ENCODE measurements around the gene PLPP4.

Gene PLPP4

GRCh38 chr10:120515741-120516140, 58.7 kb downstream of the PLPP4 start:
- H3K4me1 Mint-ChIP-seq, result no peaks in the 10 kb centered on the region
- no peak for ATAC-seq (replicated peaks; ENCODE audit: extremely low read depth, poor library complexity, severe bottlenecking)
- no peak overlapping the region for H3K27ac Mint-ChIP-seq (ENCODE audit: low read depth)
- no peak for DNase-seq (ENCODE audit: low spot score in 2 of 2)
- no peaks in the 10 kb centered on the region for H3K36me3 Mint-ChIP-seq (ENCODE audit: insufficient read depth)
- H3K4me3 Mint-ChIP-seq, result no peak overlapping the region
- no peaks in the 10 kb centered on the region for H3K27me3 Mint-ChIP-seq
- H3K9me3 Mint-ChIP-seq, result peaks cover 12% of the 10 kb centered on the region

- DNase-seq (ENCODE audit: low spot score in 2 of 2) (no peak), ATAC-seq (replicated peaks; ENCODE audit: extremely low read depth, poor library complexity, severe bottlenecking) (no peak)
- Mint-ChIP-seq H3K36me3 (ENCODE audit: insufficient read depth) (no peaks in the 10 kb centered on the region), H3K27ac (ENCODE audit: low read depth) (no peak overlapping the region), H3K27me3 (no peaks in the 10 kb centered on the region), H3K9me3 (peaks cover 12% of the 10 kb centered on the region), H3K4me1 (no peaks in the 10 kb centered on the region), H3K4me3 (no peak overlapping the region)
Measured at GRCh38 chr10:120516426-120516825, 59.4 kb downstream of the PLPP4 start.

- peaks cover 12% of the 10 kb centered on the region for H3K9me3 Mint-ChIP-seq
Measured at GRCh38 chr10:120517196-120517595, 60.2 kb downstream of the PLPP4 start.

GRCh38 chr10:120517881-120518484, 61.0 kb downstream of the PLPP4 start:
- H3K9me3 Mint-ChIP-seq, result peaks cover 11% of the 10 kb centered on the region
- no peaks in the 10 kb centered on the region for H3K27me3 Mint-ChIP-seq
- H3K36me3 Mint-ChIP-seq (ENCODE audit: insufficient read depth), result no peaks in the 10 kb centered on the region
- H3K4me1 Mint-ChIP-seq, result no peaks in the 10 kb centered on the region
- DNase-seq (ENCODE audit: low spot score in 2 of 2) (no peak), ATAC-seq (replicated peaks; ENCODE audit: extremely low read depth, poor library complexity, severe bottlenecking) (no peak)
- no peak overlapping the region for H3K4me3 Mint-ChIP-seq
- no peak overlapping the region for H3K27ac Mint-ChIP-seq (ENCODE audit: low read depth)

More at GRCh38 chr10:120517196-120517595, 60.2 kb downstream of the PLPP4 start:
- no peak overlapping the region for H3K4me3 Mint-ChIP-seq
- no peaks in the 10 kb centered on the region for H3K4me1 Mint-ChIP-seq
- no peaks in the 10 kb centered on the region for H3K36me3 Mint-ChIP-seq (ENCODE audit: insufficient read depth)
- DNase-seq (ENCODE audit: low spot score in 2 of 2), result no peak
- ATAC-seq (replicated peaks; ENCODE audit: extremely low read depth, poor library complexity, severe bottlenecking), result no peak
- no peaks in the 10 kb centered on the region for H3K27me3 Mint-ChIP-seq
- no peak overlapping the region for H3K27ac Mint-ChIP-seq (ENCODE audit: low read depth)

DNA sequence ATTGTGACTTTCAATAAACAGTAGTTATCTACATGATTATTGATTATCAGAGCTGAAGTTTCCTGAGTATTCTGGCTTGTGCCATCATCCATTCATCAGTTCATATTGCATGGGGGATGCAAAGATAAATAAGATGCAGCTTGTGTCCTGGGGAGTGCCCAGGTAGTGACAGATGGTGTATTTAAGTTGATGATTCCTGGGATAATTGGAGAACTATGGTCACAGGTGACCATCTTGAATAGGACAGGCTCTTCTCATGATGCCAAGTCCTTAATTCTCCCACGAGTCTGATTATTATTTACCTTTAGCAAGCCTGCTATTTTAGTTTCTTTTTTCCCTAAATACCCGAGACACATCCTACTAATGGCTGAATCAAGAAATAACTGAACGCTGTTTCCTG, 64.9 kb downstream of the PLPP4 start:
- Mint-ChIP-seq H3K9me3 (no peaks in the 10 kb centered on the region), H3K4me1 (no peaks in the 10 kb centered on the region), H3K27me3 (no peaks in the 10 kb centered on the region), H3K27ac (ENCODE audit: low read depth) (no peak overlapping the region), H3K36me3 (ENCODE audit: insufficient read depth) (no peaks in the 10 kb centered on the region), H3K4me3 (no peak overlapping the region)
- ATAC-seq (replicated peaks; ENCODE audit: extremely low read depth, poor library complexity, severe bottlenecking) (no peak), DNase-seq (ENCODE audit: low spot score in 2 of 2) (no peak)

DNA sequence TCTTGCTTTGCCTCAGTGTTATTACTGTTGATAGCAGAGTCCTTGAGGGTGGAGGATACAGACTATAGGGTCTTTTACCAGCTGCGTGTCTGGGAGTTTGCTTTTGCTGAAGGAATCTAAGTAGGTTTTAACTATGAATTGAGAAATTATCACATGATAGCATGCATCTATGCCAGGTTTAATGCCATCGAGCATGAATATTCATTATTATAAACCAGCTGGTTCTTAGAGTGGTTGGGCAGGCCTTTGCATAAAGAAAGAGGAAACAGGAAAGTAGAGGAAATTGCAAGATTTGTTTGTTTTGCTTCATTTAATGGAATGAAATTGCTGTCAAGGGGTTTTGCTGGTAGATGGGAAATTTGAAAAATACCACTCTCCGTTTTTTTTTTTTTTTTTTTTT, 70.7 kb downstream of the PLPP4 start:
- no peak for ATAC-seq (replicated peaks; ENCODE audit: extremely low read depth, poor library complexity, severe bottlenecking)
- DNase-seq (ENCODE audit: low spot score in 2 of 2), result no peak
- Mint-ChIP-seq H3K4me3 (no peak overlapping the region), H3K27ac (ENCODE audit: low read depth) (no peak overlapping the region), H3K9me3 (no peaks in the 10 kb centered on the region), H3K36me3 (ENCODE audit: insufficient read depth) (no peaks in the 10 kb centered on the region), H3K27me3 (no peaks in the 10 kb centered on the region), H3K4me1 (no peaks in the 10 kb centered on the region)

- ATAC-seq (replicated peaks; ENCODE audit: extremely low read depth, poor library complexity, severe bottlenecking) (no peak), DNase-seq (ENCODE audit: low spot score in 2 of 2) (no peak)
- H3K4me1 Mint-ChIP-seq, result no peaks in the 10 kb centered on the region
- no peaks in the 10 kb centered on the region for H3K36me3 Mint-ChIP-seq (ENCODE audit: insufficient read depth)
- peaks cover 25% of the 10 kb centered on the region for H3K27me3 Mint-ChIP-seq
- H3K9me3 Mint-ChIP-seq, result peaks cover 11% of the 10 kb centered on the region
- no peak overlapping the region for H3K27ac Mint-ChIP-seq (ENCODE audit: low read depth)
- H3K4me3 Mint-ChIP-seq, result no peak overlapping the region
Measured at GRCh38 chr10:120530699-120531098, 73.7 kb downstream of the PLPP4 start.

GRCh38 chr10:120538091-120538490, 81.1 kb downstream of the PLPP4 start:
- ATAC-seq (replicated peaks; ENCODE audit: extremely low read depth, poor library complexity, severe bottlenecking) (no peak), DNase-seq (ENCODE audit: low spot score in 2 of 2) (no peak)
- H3K4me3 Mint-ChIP-seq, result no peak overlapping the region
- peaks cover 22% of the 10 kb centered on the region for H3K27me3 Mint-ChIP-seq
- H3K27ac Mint-ChIP-seq (ENCODE audit: low read depth), result no peak overlapping the region
- H3K9me3 Mint-ChIP-seq, result peaks cover 11% of the 10 kb centered on the region
- no peaks in the 10 kb centered on the region for H3K36me3 Mint-ChIP-seq (ENCODE audit: insufficient read depth)
- no peaks in the 10 kb centered on the region for H3K4me1 Mint-ChIP-seq

DNA sequence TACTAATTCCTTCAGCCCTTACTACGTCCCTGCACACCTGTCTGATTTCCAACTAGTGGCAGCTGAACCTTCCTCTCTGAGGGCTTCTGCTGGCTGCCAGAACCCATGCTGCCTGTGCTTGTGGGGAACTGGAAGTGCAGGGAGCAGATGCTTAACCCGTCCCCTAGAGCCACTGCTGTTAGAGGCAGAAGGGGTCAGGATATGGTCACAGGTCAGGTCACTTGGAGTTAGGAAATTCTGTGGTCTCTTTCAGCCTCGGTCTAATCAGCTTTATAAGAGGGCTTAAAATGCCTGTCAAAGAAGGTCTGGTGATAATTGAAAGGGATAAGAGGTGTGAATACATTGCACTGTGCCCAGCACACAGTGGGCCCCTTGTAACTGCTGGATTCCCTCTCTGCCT, 82.0 kb downstream of the PLPP4 start:
- no peak overlapping the region for H3K4me3 Mint-ChIP-seq
- H3K9me3 Mint-ChIP-seq, result peaks cover 10% of the 10 kb centered on the region
- no peaks in the 10 kb centered on the region for H3K4me1 Mint-ChIP-seq
- ATAC-seq (replicated peaks; ENCODE audit: extremely low read depth, poor library complexity, severe bottlenecking), result no peak
- H3K27ac Mint-ChIP-seq (ENCODE audit: low read depth), result no peak overlapping the region
- no peak for DNase-seq (ENCODE audit: low spot score in 2 of 2)
- peaks cover 12% of the 10 kb centered on the region for H3K27me3 Mint-ChIP-seq
- H3K36me3 Mint-ChIP-seq (ENCODE audit: insufficient read depth), result no peaks in the 10 kb centered on the region

DNA sequence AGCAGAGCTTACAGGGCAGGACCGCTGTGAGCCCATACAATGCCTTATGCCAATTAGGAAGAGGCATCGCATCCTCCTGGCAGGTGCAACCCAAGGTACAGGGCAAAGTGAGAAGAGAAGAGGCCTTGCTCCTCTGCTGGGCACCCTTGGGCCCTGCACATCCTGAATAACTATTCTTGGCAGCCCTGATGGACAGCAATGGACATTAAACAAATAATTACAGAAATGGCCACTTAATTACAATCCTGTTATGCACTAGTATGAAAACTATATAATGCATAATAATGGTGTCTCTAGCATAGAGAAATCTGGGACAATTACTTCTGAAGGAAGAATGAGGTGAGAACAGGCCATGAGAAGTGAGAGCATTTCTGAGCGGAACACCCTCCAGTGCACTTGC, 83.5 kb downstream of the PLPP4 start:
- no peaks in the 10 kb centered on the region for H3K27me3 Mint-ChIP-seq
- H3K36me3 Mint-ChIP-seq (ENCODE audit: insufficient read depth), result no peaks in the 10 kb centered on the region
- H3K27ac Mint-ChIP-seq (ENCODE audit: low read depth), result no peak overlapping the region
- no peak overlapping the region for H3K4me3 Mint-ChIP-seq
- no peaks in the 10 kb centered on the region for H3K4me1 Mint-ChIP-seq
- no peak for DNase-seq (ENCODE audit: low spot score in 2 of 2)
- no peaks in the 10 kb centered on the region for H3K9me3 Mint-ChIP-seq
- no peak for ATAC-seq (replicated peaks; ENCODE audit: extremely low read depth, poor library complexity, severe bottlenecking)

DNA sequence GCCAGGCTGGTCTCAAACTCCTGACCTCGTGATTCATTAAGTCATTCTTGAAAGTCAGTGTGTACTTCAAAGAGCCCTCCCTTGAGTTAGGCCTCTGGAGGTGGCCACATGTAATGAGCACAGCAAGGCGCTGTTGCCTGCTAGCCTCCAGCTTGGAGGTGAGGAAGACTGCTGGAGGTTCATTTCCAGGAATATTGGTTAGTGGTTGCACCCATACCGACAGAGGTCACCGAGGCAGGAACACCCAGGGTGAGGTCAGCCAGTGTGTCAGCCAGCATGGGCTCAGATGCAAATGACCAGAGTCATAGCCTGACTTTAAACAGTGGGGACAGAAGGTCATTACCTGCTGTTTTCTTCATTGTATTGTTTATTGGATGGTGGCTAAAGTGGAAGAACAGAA, 85.0 kb downstream of the PLPP4 start:
- H3K4me3 Mint-ChIP-seq, result no peak overlapping the region
- no peaks in the 10 kb centered on the region for H3K36me3 Mint-ChIP-seq (ENCODE audit: insufficient read depth)
- H3K4me1 Mint-ChIP-seq, result no peaks in the 10 kb centered on the region
- no peak overlapping the region for H3K27ac Mint-ChIP-seq (ENCODE audit: low read depth)
- no peaks in the 10 kb centered on the region for H3K9me3 Mint-ChIP-seq
- DNase-seq (ENCODE audit: low spot score in 2 of 2), result no peak
- no peak for ATAC-seq (replicated peaks; ENCODE audit: extremely low read depth, poor library complexity, severe bottlenecking)
- no peaks in the 10 kb centered on the region for H3K27me3 Mint-ChIP-seq

- no peaks in the 10 kb centered on the region for H3K4me1 Mint-ChIP-seq
- DNase-seq (ENCODE audit: low spot score in 2 of 2), result no peak
- ATAC-seq (replicated peaks; ENCODE audit: extremely low read depth, poor library complexity, severe bottlenecking), result no peak
Measured at GRCh38 chr10:120542591-120542990, 85.6 kb downstream of the PLPP4 start.

DNA sequence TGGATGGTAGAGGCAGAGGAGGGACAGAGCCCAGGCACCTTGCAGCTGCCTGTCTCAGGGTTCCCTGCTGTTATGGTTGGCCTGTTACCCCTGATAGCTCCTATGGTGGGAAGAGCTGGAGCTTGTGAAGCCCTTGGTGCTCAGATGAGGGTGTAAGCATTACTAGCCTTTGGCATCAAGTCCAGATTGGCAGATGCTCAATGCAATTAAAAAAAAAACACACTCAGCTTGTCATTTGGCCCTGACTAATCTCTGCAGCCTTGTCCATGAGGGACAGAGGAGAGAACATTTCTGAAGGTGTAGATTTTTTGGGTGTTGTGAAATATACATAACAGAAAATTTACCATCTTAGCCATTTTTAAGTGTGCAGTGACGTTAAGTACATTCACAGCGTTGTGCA, 86.3 kb downstream of the PLPP4 start:
- ATAC-seq (replicated peaks; ENCODE audit: extremely low read depth, poor library complexity, severe bottlenecking) (no peak), DNase-seq (ENCODE audit: low spot score in 2 of 2) (no peak)
- no peaks in the 10 kb centered on the region for H3K4me1 Mint-ChIP-seq
- no peak overlapping the region for H3K4me3 Mint-ChIP-seq
- H3K27ac Mint-ChIP-seq (ENCODE audit: low read depth), result no peak overlapping the region
- H3K9me3 Mint-ChIP-seq, result no peaks in the 10 kb centered on the region
- no peaks in the 10 kb centered on the region for H3K27me3 Mint-ChIP-seq
- no peaks in the 10 kb centered on the region for H3K36me3 Mint-ChIP-seq (ENCODE audit: insufficient read depth)

More at GRCh38 chr10:120542591-120542990, 85.6 kb downstream of the PLPP4 start:
- Mint-ChIP-seq H3K27ac (ENCODE audit: low read depth) (no peak overlapping the region), H3K9me3 (no peaks in the 10 kb centered on the region), H3K36me3 (ENCODE audit: insufficient read depth) (no peaks in the 10 kb centered on the region), H3K27me3 (no peaks in the 10 kb centered on the region), H3K4me3 (no peak overlapping the region)

DNA sequence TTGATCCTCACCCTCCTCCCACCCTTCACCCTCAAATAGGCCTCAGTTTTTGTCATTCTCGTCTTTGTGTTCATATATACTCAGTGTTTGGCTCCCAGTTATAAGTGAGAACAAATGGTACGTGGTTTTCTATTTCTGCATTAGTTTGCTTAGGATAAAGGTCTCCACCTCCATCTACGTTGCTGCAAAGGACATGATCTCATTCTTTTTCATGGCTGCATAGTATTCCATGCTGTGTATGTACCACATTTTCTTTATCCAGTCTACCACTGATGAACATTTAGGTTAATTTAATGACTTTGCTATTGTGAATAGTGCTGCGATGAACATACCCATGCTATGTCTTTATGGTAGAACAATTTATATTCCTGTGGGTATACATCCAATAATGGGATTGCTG, 91.2 kb downstream of the PLPP4 start:
- Mint-ChIP-seq H3K4me1 (no peaks in the 10 kb centered on the region), H3K27me3 (no peaks in the 10 kb centered on the region), H3K27ac (ENCODE audit: low read depth) (no peak overlapping the region), H3K9me3 (no peaks in the 10 kb centered on the region), H3K4me3 (no peak overlapping the region), H3K36me3 (ENCODE audit: insufficient read depth) (no peaks in the 10 kb centered on the region)
- ATAC-seq (replicated peaks; ENCODE audit: extremely low read depth, poor library complexity, severe bottlenecking), result no peak
- no peak for DNase-seq (ENCODE audit: low spot score in 2 of 2)
